COR-L47 (cell line): ENCODE measurements around the gene TBC1D22A.

Experiments
- DNase-seq: peaks from one replicate; lab custom pipeline; 2025; lab: John Stamatoyannopoulos, UW

Gene TBC1D22A

DNA sequence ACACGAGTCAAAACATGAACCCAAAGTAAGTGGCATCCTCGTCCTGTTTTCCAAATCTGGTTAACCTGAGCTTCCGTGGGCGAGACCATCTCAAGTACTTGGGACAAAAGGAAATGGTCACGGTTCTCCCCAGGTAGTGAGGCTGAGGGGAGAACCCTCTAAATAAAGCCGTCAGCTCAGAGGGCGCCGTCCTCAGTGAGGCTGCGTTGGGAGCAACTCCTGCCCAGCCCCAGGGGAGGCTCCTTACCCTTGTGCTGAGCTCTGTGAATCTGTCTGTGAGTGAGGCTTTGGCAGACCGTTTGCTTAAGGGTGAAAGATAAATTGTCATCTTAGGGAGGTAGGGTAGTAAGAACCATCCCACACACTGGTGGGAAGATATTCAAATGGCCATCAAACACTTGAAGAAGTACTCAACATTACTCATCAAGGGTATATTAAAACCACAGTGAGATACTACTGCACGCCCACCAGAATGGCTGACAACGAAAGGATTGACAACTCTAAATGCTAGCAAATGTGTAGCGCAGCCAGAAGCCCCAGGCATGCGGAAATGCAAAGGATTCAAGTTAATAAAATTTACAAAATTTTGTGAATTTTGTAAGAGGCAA is 321.0 kb downstream of the TBC1D22A start:
- DNase-seq = no peak

DNA sequence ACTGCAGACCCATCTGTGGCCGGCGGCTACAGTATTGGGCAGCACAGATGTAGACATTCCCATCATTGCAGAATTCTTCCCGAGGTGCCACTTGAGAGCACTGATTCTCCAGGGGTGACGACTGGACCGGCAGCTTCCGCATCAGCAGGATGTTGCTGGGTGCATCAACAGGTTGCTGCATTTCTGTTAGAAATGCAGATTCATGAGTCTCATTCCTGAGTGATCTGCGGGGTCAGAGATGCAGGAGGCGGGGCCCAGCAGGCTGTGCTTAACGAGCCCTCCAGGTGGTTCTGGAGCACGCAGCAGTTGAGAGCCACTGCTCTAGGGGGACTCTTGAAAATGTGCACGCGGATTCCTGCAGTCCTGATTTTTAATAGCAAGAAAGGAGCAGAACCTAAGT is 321.8 kb downstream of the TBC1D22A start:
- DNase-seq = no peak

DNA sequence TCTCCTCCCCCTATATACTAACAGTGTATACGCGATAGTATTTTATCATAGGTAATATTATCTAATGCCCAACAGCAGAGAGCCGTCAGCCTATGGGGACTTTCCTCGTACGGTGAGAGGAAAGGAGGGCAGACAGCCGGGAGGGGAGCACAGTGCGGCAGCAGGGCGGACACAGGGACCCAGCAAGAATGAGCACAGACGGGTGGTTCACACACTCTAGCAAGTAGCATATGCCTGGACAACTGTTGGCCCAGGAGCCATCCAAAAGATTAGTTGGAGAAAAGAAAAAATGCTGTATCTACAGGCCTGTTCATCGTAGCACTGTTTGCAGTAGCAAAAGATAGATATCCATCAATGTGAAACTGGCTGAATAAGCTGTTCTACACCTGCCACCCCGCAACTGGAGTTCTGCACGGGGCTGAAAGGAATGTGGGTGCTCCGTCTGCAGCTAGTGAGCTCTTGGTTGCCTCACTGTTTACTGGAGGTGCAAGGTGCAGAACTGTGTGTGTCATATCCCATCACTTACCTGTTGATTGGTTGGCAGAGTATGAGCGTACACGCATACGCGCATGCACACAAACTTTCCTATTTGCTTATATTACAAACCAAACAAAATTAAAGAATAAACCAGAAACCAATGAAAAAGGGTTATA is 324.3 kb downstream of the TBC1D22A start:
- DNase-seq = no peak

DNA sequence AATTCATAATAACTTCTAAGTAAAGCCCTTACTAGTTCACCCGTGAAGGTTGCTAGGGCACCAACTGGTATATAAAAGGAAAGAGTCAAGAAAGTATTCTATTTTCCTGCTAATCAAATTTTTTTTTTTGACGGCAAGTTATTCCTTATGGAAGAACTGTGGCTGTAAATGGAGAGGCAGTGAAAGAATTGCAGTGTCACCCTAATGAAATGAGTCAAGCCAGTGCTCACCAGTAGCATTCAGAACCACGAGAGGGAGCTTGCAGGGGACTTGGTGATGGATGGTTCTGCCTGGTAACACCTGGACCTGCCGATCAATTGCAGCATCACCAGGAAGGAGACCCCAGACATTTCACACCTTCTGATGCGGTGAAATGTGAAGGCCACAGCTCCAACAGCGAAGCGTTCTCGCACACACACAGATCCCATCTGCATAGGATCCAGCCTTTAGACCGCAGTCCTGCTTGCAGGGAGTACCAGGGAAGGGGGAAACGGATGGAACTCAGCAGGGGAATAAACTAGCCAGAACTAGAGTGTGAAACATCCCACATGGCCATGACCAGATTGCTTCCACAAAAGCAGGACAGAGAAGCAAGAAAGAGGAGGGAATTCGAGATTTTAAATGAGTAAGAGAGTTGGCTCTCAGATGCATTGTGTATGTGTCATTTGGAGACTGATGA is 326.2 kb downstream of the TBC1D22A start:
- DNase-seq = no peak

DNA sequence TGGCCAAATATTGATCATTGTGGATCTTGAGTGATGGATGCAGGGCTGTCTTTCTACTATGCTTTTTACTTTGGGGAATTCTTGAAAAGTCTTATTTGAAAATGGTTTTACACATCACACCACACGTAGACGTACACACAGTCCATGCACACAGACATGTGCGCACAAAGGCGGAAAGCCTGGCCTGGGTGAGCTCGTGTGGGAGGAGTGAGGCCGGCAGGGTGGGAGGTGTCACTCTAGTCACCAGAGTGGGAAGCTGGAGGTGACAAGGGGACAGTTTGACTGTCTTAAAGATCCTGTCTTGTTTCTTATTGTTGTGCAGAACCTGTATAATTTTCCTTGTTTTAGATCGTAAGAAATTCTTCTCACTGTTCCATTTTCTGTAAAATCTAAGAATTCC is 326.9 kb downstream of the TBC1D22A start:
- no peak for DNase-seq

DNA sequence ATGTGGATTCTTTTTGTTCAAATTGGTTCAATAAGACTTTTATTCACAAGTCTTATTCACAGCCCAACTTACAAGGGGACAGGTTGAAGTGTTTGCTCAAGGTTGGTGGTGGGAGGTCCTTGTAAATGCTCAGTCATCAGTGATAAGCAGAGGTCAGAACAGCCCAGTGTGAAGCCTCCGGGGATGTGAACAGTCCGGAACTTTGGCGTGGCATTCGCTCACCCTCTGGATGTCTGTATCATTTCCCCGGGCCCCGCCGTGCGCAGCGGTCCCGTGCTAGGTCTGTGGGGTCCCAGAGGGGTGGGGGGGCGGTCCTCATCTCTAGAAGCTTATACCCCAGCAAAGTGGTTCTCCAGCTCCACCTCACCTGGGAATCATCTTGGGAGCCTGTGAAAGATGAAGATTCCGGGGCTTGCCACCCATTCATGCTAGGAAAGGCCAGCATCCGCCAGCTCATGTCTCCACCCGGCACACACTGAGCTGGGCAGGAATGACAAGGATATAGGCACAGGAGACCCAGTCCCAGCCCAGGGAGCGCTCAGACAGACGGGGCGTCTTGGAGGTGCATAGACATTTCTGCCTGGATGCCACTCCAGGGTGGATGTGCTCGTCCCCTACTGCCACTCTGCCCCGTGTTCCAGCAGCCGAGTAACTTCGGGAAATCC is 327.5 kb downstream of the TBC1D22A start:
- DNase-seq = no peak

DNA sequence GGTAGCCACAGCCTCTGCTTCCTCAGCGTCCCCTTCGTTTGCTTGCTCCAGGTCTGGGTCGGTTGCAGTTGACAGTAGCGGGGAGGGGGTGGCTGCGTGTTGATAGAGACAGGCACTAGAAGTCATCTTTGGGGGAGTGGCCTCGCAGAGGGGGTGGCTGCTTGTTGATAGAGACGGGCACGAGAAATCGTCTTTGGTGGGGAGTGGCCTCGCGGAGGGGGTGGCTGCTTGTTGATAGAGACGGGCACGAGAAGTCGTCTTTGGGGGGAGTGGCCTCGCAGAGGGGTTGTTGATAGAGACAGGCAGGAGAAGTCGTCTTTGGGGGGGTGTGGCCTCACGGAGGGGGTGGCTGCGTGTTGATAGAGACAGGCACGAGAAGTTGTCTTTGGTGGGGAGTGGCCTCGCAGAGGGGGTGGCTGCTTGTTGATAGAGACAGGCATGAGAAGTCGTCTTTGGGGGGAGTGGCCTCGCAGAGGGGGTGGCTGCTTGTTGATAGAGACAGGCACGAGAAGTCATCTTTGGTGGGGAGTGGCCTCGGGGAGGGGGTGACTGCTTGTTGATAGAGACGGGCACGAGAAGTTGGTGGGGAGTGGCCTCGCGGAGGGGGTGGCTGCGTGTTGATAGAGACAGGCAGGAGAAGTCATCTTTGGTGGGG is 328.3 kb downstream of the TBC1D22A start:
- peak; percentile 34 for DNase-seq

DNA sequence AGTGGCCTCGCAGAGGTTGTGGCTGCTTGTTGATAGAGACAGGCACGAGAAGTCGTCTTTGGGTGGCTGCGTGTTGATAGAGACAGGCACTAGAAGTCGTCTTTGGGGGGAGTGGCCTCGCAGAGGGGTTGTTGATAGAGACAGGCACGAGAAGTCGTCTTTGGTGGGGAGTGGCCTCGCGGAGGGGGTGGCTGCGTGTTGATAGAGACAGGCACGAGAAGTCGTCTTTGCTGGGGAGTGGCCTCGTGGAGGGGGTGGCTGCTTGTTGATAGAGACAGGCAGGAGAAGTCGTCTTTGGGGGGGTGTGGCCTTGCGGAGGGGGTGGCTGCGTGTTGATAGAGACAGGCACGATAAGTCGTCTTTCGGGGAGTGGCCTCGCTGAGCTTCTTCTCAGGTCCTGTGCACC is 328.8 kb downstream of the TBC1D22A start:
- DNase-seq = peak; percentile 34

DNA sequence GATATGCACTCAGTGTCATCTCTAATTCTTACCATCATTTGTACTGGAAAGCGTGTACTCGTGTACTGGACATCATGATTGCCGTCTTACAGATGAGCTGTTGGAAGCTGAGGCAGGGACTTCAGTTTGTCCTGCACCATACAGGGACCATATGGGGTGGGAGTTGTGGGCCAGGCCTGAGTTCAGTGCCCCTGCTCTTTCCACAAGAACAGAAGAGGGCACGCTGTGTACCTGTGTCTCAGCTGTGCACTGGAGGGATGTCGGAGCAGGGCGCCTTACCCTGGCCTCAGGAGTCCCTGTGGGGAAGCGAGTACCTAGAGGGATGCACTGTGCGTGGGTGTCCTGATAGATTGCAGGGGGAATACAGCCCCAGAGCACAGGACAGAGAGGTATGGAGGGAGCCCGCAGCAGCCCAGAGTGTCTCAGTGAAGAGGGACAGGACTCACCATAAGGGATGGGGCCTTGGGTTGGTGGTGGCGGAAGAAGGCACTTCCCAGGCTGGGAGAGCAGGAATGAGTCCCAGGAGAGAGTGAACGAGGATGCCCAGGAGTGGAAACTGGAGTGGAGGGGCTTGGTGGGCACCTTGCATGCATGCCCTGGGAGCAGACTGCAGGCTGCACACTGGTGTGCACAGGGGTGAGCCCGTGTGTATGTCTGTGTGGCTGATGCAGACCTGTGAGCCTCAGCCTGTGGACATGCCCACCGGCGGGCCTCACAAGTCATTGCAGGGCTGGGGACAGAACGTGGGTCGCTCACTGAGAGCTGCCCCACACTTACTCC is 329.7 kb downstream of the TBC1D22A start:
- no peak for DNase-seq

DNA sequence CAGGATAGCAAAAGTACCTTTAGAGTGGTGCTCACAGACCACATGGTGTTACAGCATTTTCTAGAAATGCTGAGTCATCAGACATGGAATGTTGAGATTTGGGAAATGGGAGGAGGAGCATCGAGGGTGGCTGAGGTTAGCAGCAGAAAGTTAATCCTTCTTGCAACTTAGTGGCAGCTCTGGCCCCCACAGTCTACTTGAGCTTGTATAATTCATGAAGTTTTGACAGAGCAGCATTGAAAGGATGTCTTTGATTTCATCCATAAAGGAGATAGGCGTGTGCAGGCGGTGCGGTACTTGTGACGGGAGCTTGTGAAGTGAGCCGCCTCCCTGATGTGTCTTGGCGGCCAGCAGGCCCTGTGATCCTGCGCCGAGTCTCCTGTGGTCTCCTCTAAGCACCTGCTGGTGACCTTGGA is 330.5 kb downstream of the TBC1D22A start:
- no peak for DNase-seq

DNA sequence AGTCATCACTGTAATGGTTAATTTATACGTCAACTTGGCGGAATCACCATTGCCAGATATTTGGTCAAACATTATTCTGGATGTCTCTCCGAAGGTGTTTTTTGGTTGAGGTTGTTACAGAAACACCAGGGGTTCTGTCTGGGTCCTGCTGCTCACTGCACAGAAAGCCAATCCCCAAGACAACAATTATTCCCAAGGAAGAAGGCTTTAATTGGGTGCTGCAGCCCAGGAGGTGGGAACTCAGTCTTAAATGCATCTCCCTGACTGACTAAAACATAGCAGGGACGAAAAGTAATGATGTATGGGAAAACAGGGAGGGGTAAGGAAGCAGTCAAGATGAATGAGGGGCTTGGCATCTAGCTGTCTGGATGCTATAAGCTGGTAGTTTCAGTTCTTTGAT is 331.3 kb downstream of the TBC1D22A start:
- no peak for DNase-seq

DNA sequence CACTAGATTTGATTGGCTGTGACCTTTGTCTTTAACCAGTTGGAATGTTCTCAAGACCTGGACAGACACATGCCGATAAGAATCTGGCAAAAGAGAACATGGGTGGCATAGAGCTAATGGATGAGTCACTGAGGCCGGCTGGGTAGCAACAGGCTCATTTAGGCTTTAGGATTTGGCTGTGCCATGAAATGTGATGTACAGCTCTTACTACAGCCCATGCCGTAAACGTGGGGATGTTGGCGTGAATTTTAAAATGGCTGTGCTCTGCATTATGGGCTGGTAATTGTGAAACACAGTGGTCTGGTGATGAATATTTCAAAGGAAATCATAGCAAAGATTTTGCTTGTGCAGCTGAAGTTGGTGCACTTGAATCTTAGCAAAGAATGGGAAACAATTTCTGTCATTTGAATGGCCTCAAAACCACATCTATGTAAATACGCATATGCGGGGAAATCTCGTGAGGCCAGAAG is 332.4 kb downstream of the TBC1D22A start:
- DNase-seq = no peak

DNA sequence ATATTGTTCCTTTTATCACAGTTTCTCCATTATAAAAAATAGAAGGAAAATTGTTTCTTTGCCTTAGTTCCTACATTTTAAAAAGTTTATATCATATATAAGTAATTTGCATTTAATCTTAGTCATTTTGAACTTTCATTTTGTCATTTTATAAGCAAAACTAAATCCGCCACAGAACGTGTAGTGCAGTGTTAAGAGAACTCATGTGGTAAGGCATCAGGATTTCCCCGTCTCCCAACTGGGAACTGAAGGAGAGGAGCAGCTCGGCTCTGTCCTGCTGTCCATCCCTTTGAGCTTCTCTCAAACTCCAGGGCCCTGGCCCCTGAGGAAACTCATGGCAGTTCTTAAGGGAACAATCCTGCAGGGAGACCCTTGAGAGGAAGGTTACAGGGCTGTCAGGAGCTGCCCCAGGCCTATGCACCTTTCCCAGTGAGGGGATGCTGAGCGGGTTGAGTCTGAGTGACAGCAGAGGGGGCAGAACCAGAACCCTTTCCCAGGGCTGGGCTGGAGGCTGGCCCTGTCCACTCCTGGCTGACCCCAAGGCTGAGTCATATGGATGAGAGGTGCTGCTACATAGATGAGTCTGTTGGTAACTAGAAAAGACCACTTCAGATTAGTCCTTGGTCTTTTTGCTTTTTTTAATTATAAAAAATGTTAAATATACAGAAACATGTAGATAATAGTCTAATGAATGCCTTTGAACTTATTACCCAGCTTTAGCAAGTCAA is 333.1 kb downstream of the TBC1D22A start:
- no peak for DNase-seq

DNA sequence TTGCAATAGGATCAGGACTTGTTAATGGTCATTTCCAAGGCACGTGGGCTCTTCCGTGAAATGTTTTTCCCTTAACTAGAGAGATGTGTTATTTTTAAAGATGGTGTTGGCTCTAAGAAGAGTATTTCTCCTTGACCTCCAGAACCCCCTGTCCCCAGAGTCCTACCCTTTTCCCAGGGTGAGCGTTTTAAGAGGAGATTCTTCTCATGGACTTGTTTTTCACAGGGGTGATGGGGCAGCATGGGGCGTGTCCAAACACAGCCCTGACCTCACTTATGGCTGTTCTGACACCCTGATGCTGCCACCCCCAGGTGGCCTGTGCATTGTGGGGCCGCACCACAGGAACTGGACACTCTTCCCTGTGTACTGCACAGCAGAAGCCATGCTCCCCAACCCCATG is 335.7 kb downstream of the TBC1D22A start:
- no peak for DNase-seq

DNA sequence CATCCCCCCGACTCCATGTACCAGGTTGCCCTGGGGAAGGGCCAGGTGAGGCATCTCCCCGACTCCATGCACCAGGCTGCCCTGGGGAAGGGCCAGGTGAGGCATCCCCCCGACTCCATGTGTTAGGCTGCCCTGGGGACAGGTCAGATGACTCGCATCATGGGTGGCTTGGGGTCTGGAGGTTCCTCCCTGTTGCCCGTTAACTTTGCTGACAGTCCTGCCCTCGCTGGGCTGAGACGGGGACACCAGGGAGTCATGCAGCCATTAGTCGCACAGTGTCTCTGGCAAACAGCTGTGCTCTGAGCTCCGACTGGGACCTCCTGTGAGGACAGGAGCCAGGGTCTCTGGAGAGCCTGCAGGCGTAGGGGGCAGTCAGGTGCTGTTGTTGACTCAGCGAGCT is 336.1 kb downstream of the TBC1D22A start:
- no peak for DNase-seq

DNA sequence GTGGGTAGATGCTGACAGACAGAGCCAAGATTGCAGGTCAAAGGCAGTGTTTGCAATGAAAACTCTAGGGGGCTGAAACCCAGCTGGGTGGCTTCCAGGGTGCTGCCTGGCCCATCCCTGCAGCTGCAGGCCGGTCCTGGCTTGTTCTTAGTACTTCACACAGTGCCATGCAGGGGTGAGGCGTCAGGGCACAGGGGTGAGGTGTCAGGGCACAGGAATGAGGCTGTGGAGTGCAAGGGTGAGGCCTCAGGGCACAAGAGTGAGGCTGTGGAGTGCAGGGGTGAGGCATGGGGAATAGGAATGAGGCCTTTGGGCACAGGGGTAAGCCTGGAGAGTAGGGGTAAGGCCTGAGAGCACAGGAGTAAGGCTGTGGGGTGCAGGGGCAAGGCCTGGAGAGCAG is 337.6 kb downstream of the TBC1D22A start:
- DNase-seq = no peak

DNA sequence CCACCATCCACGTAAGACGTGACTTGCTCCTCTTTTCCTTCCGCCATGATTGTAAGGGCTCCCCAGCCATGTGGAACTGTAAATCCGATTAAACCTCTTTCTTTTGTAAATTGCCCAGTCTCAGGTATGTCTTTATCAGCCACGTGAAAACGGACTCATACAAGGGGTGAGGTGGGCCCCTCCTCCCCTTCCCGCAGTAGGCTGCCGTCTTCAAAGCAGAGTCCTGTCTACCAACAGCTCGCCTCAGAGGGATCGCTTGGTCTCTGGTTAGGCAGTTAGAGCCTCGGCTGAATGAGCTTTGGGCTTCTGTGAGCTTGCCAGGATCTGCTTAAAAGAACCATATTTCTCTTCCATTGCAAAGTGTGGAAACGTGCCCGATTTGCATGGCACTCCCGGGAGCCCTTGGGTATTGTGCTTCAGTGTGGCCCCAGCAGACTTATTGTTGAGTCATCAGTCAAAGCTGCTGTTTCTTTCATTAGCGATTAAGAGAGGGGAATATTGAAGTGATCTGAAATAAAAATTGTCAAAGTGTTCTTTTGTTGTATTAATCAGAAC is 338.3 kb downstream of the TBC1D22A start:
- no peak for DNase-seq

DNA sequence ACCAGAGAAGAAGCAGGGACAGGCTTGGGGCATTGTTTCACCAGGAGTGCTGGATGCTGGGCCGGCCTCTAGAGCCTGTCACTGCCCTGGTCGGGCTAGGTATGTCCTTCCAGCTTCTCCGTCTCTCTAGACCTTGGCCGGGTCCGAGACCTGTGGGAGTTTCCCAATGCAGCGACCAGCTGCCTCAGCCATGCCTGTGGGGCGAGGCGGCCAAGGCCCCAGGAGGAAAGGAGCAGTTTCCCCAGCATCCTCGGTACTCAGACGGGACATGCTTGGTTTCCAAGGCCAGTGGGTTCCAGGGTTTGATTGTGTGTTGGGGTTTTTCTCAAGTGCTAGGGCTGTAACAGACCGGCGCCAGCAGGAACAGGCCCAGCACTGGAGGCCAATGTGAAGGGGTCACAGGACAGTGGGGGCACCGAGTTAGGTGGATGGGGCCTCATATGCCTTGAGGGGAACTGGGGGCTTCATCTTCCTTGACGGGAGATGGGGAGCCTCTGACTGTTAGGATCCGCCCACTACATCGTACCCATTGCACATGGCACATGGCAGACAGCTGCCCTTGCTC is 339.0 kb downstream of the TBC1D22A start:
- no peak for DNase-seq

DNA sequence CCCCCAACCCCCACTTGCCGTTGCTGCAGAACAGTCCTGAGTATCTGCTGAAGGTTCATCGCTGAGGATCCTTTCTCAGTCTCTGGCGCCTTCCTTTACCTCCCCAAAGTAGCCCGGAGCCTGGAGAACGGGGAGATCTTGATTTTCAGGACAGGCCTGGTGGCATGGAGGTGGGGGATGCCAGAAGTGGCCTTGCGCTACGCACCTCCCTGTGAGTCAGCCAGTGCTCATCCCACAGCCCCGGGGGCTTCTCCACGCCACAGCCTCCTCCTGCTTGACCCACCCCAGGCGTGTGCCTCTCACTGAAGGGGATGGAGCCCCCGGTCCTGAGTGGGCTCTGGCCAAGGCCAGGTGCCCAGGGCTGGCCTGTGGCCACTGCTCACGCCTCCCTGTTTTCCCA is 339.6 kb downstream of the TBC1D22A start:
- DNase-seq = no peak

DNA sequence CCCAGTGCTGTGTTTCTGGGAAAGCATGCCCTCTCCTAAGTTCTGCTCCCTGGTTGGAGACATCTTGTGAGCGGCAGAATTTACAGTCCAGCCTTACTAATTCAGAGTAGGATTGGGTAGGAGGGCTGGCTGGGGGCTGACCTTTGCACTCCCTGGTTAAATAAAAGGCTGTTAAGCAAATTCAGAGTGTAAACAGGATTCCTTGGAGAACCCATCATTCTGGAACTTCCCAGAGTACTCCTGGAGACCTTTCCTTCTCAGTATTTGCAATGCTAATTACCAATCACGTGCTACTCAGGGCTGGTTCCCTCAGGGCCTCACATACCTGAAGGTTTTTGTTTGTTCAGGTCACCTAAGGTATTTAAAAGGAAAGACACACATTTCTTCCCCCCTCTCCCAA is 340.2 kb downstream of the TBC1D22A start:
- DNase-seq = no peak
